Non-pigmented ciliary epithelial cell (primary cell): Measurements from ENCODE around the gene MEIOC.
"Not testable (repeated sequence)": the region's sequence is repeated elsewhere in the genome, so short reads cannot be mapped to it uniquely, and the experiment has no call there.

Source experiments
- DNase-seq: peaks from one replicate; pipeline ENCODE4 v3.0.0-alpha.2; 2010; ENCODE audit warnings: low read depth

Gene MEIOC

DNA sequence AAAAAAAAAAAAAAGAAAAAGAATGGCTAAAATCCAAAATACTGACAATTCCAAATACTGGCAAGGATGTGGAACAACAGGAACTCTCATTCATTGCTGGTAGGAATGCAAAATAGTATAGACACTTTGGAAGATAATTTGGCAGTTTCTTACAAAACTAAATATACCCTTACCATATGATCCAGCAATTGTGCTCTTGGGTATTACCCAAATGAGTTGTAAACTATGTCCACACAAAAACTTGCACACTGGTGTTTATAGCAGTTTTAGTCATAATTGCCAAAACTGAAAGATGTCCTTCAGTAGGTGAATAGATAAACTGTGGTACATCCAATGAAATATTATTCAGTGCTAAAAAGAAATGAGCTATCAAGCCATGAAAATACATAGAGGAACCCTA lies 8.5 kb upstream of the MEIOC start:
- DNase-seq = no peak

DNA sequence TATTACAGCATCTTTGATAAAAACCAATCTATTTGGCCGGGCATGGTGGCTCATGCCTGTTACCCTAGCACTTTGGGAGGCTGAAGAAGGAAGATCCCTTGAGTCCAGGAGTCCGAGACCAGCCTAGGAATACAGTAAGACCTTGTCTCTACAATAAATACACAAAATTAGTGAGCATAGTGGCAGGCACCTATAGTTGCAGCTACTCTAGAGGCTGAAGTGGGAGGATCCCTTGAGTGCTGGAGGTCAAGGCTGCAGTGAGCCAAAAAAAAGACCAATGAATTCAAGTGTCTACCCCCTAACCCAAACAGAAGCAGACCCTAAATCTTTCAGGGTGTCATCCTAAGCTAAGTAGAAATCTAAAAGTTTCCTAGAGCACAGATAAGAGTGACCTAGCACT lies 7.3 kb upstream of the MEIOC start:
- DNase-seq = no peak

DNA sequence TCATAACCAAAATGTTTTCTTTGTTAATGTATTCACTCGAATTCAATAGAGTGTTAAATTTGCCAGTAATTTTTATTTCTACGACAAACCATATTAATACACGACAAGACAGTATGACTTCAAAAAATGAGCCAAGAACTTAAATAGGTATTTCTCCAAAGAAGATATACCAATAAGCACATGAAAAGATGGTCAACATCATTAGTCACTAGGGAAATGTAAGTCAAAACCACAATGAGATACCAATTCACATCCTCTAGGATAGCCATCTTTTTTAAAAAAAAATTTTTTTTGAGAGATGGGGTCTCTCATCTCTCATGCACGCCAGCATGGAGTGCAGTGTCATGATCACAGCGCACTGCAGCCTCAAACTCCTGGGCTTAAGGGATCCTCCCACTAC lies 5.0 kb upstream of the MEIOC start:
- no peak for DNase-seq

DNA sequence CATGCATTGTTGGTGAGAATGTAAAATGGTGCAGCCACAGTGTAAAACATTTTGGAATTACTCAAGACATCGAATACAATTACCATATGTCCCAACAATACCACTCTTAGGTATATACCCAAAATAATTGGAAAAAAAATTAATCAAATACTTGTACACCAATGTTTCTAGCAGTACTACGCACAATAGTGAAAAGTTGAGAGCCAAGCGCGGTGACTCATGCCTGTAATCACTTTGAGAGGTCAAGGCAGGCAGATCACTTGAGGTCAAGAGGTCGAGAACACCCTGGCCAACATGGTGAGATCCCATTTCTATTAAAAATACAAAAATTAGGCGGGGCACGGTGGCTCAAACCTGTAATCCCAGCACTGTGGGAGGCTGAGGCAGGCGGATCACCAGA lies 3.5 kb upstream of the MEIOC start:
- DNase-seq = no peak

DNA sequence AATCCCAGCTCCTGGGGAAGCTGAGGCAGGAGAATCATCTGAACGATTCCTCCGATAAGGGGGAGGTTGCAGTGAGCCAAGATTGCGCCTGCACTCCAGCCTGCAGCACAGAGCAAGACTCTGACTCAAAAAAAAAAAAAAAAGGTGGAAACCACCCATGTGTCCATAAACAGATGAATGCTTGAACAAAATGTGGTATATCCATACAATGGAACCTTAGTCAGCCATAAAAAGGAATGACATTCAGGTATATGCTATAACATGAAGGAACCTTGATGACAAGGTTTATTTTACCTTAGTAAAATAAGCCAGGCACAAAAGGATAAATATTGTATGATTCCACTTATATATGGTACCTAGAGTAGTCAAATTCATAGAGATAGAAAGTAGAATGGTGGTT lies 2.9 kb upstream of the MEIOC start:
- DNase-seq = no peak

DNA sequence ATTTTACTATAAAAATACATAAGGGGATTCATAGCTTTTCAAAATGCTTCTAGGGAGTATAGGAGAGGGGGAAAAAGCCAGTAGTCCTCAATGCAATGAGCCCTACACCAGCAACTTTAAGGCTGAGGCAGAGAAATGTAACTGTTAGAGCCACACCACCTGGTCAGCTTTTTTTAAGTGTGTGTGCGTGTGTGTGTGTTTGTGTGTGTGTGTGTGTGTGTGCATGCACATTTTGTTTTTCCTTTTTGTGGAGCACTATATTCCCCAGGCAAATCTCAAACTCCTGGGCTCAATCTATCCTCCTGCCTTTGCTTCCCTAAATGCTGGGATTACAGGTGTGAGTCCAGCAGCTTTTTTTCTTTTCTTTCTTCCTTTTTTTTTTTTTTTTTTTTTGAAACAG lies 2.3 kb upstream of the MEIOC start:
- no peak for DNase-seq

DNA sequence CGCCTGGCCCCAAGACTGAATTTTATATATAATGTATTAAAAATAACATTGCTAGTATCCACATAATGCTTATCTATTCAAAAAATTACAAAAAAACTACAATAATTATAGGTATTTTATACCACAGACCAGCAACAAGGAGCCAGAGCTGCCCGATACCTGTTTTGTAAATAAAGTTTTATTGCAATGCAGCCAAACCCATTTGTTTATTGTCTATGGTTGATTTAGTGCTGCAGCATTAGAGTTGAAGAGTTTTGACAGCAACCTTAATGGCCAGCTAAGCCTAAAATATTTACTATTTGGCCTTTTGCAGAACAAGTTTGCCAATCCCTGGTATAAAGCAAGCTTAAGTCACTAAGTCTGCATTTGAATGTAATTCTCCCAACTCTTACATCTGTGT lies 5.6 kb downstream of the MEIOC start:
- DNase-seq = no peak

DNA sequence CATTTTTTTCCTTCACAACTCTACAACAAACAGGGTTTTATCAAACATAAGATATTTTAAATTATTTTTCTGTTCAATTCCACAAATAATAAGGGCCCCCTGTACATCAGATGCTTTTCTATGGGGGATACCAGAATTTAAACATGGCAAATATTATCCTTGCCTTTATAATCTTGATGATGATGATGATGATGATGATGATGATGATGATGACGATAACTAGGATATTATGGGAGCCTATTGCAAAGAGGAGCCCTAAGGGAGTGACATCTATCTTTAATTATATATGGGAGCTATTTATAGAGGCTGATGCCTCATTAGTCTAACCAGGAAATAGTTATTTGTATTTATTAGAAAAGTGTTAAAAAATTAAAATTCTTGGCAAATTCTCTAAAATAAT lies 6.8 kb downstream of the MEIOC start:
- no peak for DNase-seq

DNA sequence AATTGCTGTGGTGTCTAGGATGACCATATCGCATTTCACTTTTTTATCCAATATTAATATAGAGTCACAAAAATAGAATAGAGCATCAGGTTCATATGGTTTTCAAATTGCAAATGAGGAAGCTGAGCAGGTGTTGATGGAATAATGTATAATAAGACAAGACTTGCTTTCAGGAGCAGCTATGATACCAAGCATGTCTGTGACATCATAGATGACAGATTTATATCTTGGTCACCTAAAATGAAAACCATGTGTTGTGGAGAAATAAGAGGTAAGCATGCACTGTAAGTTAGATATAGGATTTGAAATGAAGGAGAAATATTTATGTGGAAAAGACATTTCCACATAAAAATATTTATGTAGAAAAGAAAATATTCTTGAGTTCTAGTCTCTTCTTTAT lies 8.6 kb downstream of the MEIOC start:
- no peak for DNase-seq

DNA sequence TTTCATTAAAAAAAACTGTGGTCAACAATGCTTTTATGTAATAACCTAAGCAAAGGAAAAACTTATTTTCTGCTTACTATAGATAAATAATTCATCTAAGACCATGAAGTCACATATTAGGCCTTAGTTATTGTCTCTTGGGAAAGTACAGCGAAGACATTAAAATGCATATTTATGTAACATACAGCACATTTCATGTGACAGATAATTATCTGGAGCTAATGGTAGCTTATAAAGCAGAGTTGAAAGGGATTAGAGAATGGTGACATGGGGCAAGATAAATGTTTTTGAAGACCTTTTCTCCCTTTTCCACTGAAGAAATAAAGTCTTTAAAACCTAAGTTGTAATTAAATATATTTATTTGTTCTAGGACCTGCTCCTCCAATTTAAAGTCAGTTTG lies 9.7 kb downstream of the MEIOC start:
- DNase-seq = no peak

DNA sequence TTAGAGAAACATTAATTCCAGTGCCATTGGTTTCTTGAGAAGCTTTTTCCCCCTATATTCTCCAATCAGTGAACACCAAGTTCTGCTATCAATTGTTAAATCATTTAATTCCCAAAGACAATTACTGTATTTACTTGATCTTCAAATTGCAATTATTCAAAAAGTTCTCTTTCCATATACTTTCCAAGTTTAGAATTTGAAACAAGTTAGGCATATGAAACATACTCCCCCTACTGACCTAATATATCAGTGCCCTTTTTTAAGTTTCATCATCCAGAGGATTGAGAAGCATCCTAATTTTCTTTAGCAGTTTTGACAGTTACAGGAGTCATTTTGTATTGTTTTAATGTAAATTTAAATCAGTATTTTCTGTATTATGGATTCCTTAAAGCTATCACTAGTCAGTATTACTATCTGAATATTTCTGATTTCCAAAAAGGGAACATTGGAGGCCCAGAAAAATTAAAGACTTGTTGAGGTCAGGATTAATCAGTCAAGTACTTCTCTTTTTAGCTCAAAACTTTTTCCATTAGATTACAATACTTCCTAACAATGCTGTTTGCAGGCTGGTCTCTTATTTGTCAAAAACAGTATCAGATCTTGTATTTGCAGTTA lies 16.3 kb downstream of the MEIOC start:
- no peak for DNase-seq

DNA sequence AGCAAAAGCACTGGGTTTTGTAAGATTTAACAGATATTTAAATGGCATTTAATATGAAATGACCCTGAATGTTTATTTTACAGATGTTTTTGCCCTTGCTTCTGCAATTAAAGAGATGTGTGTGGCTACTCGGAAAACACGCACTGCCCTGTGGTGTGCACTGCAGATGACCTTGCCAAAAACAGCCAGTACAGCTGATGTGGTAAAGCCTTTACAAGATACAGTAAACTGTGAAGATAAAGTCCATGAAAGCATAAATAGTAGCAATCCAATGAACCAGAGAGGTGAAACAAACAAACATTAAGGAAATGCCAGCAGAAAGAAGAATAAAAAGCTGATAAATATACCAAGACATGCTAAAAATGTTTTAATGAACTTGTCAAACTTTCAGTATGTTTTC lies 17.6 kb downstream of the MEIOC start:
- DNase-seq = no peak

DNA sequence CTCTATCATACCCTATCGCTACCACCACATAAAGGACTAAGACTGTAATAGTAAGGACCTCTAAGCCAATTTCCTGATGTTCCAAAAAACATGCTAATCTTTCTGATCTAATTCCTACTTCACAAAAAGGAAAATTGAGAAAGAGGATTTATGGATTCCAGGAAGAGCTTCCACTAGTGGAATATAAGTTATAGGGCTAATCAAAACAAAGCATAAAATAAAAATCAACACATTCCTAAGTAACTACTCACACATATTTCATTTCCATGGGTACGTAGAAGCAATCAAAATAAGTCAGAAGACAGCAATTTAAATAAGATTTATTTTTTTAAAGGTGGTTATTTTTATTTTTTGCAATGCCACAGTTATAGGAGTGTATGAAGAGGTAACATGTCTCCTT lies 20.9 kb downstream of the MEIOC start:
- no peak for DNase-seq

DNA sequence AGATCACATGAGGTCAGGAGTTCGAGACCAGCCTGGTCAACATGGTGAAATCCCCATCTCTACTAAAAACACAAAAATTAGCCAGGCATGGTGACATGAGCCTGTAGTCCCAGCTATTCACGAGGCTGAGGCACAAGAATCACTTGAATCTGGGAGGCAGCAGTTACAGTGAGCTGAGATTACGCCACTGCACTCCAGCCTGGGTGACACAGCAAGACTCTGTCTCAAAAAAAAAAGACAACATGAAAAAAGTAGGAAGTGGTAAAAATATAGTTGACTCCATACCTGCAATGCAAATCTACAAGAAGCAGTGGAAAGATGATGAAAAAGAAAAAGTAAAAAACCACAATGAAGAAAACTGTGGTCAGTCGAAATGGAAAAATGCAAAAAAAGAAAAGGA lies 27.0 kb downstream of the MEIOC start:
- not testable (repeated sequence) for DNase-seq

DNA sequence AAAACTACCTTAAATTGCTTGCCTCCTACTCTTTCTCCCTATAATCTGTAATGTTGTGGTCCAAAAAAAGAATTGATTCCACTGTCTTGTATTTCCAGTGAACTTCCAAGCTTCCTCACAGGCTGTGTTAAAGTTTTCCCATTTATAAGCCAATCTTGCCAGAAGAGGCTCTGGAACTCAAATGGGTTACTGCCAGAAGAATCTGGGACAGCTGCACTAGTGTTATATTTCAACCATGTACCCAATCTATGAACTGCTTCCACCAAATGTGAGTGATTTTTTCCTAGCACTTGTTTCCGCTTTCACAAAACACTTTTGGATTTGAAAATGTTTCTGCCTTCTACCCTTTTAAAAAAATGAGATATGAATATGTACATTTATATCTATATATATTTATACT lies 31.5 kb downstream of the MEIOC start:
- no peak for DNase-seq

DNA sequence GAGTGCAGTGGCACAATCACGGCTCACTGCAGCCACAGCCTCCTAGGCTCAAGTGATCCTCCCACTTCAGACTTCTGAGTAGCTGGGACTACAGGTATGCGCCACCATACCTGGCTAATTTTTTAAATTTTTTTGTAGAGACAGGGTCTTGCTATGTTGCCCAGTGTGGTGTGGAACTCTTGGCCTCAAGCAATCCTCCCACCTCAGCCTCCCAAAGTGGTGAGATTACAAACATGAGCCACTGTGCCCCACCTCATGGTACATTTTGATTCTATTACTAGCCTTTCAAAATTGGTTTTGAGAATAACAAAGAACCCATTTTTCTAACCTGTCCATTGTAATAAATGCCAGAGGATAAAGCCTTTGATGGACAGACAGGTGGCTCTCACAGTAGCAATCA lies 31.9 kb downstream of the MEIOC start:
- no peak for DNase-seq

DNA sequence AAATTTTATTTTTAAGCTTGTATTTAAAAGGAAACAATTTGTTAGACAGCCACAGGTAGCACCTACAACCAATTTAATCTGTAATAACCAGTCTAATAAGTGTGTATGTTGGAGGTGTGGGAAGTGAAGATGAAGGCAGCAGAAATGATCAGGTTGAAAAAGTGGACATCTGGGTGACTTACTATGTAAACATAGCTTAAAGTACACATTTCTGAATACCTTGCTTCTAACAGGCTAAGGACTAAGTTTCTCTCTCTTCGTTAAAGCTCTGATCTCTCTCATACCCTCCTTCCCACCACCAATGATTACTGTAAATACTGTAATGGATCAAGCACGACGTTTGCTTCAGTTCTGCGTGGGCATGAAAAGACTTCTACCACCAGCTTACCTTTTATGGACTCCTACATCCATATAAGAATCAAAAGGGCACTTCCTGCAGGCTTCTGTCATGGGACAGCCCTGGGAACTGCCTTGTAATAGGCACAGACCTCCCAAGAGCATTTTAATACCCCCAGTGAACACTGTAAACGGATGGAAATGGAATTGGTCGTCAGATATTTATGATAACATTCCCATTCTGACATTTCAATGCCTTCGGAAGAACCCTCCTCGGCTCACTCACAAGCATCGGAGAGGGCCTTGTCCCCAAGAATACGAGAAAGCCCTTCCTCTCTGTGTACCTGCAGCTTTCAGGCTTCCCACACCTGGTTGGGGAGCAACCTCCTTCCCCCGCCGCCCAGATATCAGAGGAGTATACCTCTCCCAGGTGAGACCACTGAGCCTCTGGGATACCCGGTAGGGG lies 32.6 kb downstream of the MEIOC start:
- no peak for DNase-seq

DNA sequence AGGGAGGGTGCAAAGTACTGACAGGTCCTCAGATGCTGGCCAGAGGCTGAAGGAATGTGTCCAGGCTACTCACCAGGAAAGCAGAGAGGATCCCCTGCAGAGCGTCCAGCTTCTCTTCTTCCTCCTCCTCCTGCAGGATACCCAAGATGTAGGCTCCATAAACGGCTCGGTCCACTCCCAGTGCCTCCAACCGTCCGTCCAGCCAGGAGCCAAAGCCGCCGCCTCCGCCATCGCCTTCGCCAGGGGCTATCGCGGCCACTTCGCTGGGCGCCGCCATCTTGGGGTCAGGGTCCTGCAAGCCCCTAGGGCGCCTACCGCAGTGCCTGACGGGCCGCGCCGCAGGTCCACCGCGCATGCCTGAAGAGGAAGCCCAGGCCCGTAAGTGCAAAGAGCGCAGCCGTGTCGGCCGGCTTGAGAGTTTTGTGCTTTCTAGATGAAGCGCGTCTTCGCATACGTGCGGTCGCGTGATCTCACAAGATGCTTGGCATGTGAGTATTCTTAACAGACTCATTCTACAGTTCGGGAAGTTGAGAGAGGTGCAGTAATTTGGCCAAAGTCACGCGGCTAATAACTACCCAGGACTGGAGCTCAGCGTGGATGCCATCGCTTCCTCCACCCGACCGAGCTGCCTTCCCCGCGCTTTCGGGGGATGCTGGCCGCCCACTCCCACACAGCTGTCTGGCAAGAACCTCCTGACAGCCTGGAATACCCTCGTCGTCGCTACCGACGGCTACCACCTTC lies 33.4 kb downstream of the MEIOC start, which contains the start of gene CCDC43:
Gene CCDC43 (minus strand): TSS at position 300 of the 741 bp plus-strand sequence. CDS start 23 bp downstream, at position 277.
- peak; percentile 64 for DNase-seq

DNA sequence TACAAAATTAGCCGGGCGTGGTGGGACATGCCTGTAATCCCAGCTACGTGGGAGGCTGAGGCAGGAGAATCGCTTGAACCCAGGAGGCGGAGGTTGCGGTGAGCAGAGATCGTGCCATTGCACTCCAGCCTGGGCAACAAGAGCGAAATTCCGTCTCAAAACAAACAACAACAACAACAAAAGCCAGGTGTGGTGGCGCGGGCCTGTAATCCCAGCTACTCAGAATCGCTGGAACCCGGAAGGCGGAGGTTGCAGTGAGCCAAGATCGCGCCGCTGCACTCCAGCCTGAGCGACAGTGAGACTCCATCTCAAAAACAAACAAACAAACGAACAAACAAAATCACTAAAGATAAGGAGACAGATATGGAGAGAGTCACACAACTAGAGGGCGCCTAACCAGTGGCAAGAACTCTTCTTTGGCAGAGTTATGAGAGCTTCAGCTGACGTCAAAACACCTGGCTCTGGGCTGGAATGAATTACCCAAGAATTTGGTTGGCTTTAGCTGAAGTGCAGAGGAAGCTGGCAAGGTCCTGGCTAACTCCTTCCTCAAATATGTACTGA lies 34.6 kb downstream of the MEIOC start:
- DNase-seq = not testable (repeated sequence)

DNA sequence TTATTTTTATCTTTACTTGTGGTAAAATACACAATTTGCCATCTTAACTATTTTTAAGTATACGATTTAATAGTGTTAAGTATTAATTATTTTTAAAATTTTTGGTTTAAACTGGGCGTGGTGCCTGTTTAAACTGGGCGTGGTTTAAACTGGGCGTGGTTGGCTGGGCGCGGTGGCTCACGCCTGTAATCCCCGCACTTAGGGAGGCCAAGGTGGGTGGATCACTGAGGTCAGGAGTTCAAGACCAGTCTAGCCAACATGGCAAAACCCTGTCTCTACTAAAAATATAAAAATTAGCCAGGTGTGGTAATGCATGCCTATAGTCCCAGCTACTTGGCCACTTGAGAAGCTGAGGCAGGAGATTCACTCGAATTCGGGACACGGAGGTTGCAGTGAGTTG lies 37.3 kb downstream of the MEIOC start:
- DNase-seq = no peak

DNA sequence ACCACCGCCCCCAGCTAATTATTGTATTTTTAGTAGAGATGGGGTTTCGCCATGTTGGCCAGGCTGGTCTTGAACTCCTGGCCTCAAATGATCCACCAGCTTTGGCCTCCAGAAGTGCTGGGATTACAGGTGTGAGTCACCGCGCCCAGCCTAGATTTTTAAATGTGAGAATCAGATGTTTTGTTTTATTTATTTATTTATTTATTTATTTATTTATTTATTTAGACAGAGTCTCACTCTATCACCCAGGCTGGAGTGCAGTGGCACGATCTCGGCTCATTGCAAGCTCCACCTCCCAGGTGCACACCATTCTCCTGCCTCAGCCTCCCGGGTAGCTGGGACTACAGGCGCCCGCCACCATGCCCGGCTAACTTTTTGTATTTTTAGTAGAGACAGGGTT lies 44.0 kb downstream of the MEIOC start:
- not testable (repeated sequence) for DNase-seq

DNA sequence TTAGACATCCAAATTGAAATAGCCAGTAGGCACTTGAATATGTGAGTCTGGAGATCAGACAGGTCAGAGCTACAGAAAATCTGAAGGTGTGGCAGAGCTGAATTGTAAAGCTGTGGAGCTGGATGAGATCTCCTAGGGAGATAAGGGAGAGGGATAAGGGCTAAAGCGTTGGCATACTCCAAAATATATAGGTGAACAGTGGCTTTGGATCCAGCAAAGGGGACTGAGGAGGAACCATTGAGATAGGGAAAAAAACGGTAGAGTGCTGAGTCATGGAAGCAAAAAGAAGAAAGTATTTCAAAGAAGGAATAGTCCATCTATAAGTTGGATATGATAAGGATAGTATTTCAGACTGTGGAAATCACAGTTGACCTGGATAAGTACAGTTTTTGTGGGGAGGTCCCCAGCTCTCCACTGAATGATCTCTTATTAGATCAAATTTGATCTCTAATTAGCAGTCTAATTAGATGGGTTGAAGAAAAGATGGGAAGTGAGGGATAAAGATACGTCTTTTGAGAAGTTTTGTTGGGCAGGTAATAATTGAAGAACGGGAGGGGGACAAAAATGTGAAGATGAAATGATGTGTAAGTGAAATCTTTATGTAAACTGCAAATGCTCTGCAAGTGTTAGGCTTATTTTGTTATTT lies 51.6 kb downstream of the MEIOC start:
- no peak for DNase-seq
